Sigmoid colon (tissue), 7 donors: ENCODE data around the gene CORO2B. TPM values are rescaled to one million over a fixed set of nuclear protein-coding genes. Genes with fewer than 3 reads are reported as not detected.

Experiments
- DNase-seq: peaks from one replicate; pipeline ENCODE4 v3.0.0-alpha.2; 2019
- H3K27ac ChIP-seq, 4 donors: fragments of 200-600 bp; sonication (generic); one replicate each; pipeline ENCODE4 v1.5.1; 2016 to 2019; ENCODE audit warnings: mild to moderate bottlenecking in 1 of 4
- H3K27me3 ChIP-seq, 3 donors: fragments of 200-600 bp; sonication (generic); one replicate each; pipeline ENCODE4 v1.5.1; 2019; ENCODE audit warnings: mild to moderate bottlenecking in 1 of 3
- H3K36me3 ChIP-seq, 4 donors: fragments of 200-600 bp; sonication (generic); one replicate each; pipeline ENCODE4 v1.5.1; 2016 to 2019
- H3K4me1 ChIP-seq, 4 donors: fragments of 200-600 bp; sonication (generic); one replicate each; pipeline ENCODE4 v1.5.1; 2017 to 2019
- H3K4me3 ChIP-seq, 4 donors: fragments of 200-600 bp; sonication (generic); one replicate each; pipeline ENCODE4 v1.5.1; 2017 to 2019; ENCODE audit warnings: mild to moderate bottlenecking in 2 of 4, moderate library complexity in 1 of 4
- H3K9me3 ChIP-seq, 4 donors: fragments of 200-600 bp in 3 of 4; sonication (generic) in 3 of 4; one replicate each; pipeline versions ENCODE4 v1.5.1 to v1.6.1; 2013 to 2019
- EP300 ChIP-seq, 4 donors: sonication (generic); formaldehyde crosslinking; IDR thresholded peaks; one replicate each; pipeline ENCODE4 v1.6.1; 2017; ENCODE audit warnings: antibody characterized with exemption in 4 of 4
- POLR2A ChIP-seq, 2 donors: fragments of 450-650 bp; IDR thresholded peaks; one replicate each; pipeline ENCODE4 v1.6.1; 2016; ENCODE audit warnings: antibody characterized with exemption in 2 of 2, mild to moderate bottlenecking in 2 of 2, moderate library complexity in 2 of 2
- POLR2AphosphoS5 ChIP-seq, 4 donors: sonication (generic); formaldehyde crosslinking; IDR thresholded peaks; one replicate each; pipeline ENCODE4 v1.6.1; 2017; ENCODE audit warnings: antibody characterized with exemption in 4 of 4
- WGBS, 2 donors: extraction: QIAGEN DNeasy Blood & Tissue Kit; methylation state at CpG; one replicate each; pipeline ENCODE4 v1.1.7; 2013; 5-methylcytosine and 5-hydroxymethylcytosine counted together
- intact Hi-C: fragments of 100-400 bp; cut with DNase I; formaldehyde crosslinking; loops from one replicate; pipeline ENCODE4 v1.15.1; 2023
- polyA plus RNA-seq, 3 donors: library from polyadenylated mRNA; stranded (reverse); fragments of 200-250 nt; gene quantifications; one replicate each; pipeline ENCODE4 v1.2.3, GENCODE V29; 2013
- total RNA-seq, 4 donors: library from RNA; depleted of rRNA; stranded (reverse); fragments of >200 nt; gene quantifications; one replicate each; pipeline ENCODE4 v1.1.0, GENCODE V29; 2016
- TF ChIP-seq, protein P1 (sequence below), 4 experiments: fragments of 450-650 bp in 3 of 4; fragments of 200-600 bp in 1 of 4; IDR thresholded peaks; one replicate each; pipeline ENCODE4 v1.5.1; 2016 to 2019; ENCODE audit warnings: antibody characterized with exemption in 4 of 4, mild to moderate bottlenecking in 3 of 4, moderate library complexity in 2 of 4
- donor health status: healthy with polysubstance abuse.
- donor health status: Bipolar disorder and iron deficiency.
- donor health status: healthy.

The CORO2B gene
- total and polyA plus RNA-seq, 7 donors: 0.46 to 3.9 (median 3.1) TPM

DNA sequence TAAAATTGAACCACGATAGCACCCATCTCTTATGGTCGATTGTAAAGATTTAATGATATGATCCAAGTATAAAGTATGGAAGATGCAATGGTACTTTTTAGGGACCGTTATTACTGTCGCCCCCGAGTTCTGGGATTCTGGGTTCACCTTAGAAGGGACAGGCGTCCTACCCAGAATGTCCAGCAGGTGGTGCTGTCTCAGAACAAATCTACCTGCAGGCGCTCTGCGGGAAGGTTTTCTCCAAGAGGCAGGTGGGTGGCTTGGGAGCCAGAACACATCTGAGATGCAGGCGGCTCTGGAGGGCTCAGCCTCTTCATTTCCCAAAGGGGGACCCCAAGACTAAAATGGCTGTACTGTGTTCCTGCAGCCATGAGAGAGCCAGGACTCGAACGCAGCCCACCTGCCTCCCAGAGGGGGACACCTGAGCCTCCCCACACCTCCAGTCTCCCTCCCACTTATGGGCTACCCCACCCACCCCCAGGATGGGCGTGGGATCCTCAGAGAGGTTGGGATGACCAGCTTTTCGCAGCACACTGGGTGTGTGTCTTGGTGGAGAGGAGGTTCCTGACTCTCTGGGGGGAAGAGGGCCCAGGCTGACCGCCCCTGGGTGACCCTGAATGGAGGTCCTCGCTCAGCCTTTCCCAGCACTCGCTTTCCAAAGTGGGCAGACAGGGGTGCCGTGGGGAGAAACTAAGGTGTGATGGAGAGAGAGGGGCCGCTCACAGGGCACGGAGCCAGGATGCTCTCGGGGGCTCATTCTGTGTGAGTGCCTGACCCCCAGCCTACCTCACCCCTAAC is 28.1 kb upstream of the CORO2B start:
- no peak overlapping the region for H3K4me3 ChIP-seq
- TF ChIP-seq, protein P1, sequence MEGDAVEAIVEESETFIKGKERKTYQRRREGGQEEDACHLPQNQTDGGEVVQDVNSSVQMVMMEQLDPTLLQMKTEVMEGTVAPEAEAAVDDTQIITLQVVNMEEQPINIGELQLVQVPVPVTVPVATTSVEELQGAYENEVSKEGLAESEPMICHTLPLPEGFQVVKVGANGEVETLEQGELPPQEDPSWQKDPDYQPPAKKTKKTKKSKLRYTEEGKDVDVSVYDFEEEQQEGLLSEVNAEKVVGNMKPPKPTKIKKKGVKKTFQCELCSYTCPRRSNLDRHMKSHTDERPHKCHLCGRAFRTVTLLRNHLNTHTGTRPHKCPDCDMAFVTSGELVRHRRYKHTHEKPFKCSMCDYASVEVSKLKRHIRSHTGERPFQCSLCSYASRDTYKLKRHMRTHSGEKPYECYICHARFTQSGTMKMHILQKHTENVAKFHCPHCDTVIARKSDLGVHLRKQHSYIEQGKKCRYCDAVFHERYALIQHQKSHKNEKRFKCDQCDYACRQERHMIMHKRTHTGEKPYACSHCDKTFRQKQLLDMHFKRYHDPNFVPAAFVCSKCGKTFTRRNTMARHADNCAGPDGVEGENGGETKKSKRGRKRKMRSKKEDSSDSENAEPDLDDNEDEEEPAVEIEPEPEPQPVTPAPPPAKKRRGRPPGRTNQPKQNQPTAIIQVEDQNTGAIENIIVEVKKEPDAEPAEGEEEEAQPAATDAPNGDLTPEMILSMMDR (IDR thresholded peaks at IDR 0.05): peak; percentile 58 to 94 (median 76)
- no peak for TF ChIP-seq POLR2A (IDR thresholded peaks at IDR 0.05)
- 40 to 46% methylated on average over 20 of the region's 20 CpGs for WGBS, 2 donors
- DNase-seq: peak; percentile 84
- intact Hi-C loops: loop anchor here (5.0 kb wide), 2 partner anchors 243 to 377 kb away; no protein-coding TSS in a partner anchor
- H3K4me1 ChIP-seq: no peaks in the 10 kb centered on the region
- no peaks in the 10 kb centered on the region for H3K36me3 ChIP-seq
- H3K9me3 ChIP-seq: no peaks in the 10 kb centered on the region
- no peak overlapping the region for H3K27ac ChIP-seq
- peaks cover 0 to 13% (median 3%) of the 10 kb centered on the region in 3 donors for H3K27me3 ChIP-seq

DNA sequence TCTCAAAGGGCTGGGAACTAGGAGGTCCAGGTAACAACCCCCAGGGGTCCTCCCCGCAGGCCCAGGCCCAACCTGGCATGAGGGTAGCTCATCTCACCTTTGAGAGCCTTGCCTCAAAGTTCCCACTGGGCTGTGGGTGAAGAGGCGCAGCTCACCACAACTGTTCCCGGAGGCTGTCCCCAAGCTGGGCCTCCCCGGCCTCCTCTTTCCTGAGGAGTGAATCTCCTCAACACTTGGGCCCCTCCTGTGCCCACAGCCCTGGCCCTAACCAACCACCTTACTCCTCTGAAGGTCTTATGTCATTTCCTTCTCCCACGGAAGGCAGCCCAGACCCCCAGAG is 27.5 kb upstream of the CORO2B start:
- H3K4me1 ChIP-seq: no peaks in the 10 kb centered on the region
- H3K36me3 ChIP-seq: no peaks in the 10 kb centered on the region
- 71 to 77% methylated on average over 5 of the region's 5 CpGs for WGBS, 2 donors
- H3K4me3 ChIP-seq: no peak overlapping the region
- intact Hi-C loops: loop anchor here (5.0 kb wide), 2 partner anchors 244 to 376 kb away; no protein-coding TSS in a partner anchor
- H3K9me3 ChIP-seq: no peaks in the 10 kb centered on the region
- H3K27me3 ChIP-seq: peaks cover 0 to 13% (median 3%) of the 10 kb centered on the region in 3 donors
- no peak overlapping the region for H3K27ac ChIP-seq
- no peak for TF ChIP-seq POLR2AphosphoS5 (IDR thresholded peaks at IDR 0.05)
- no peak for TF ChIP-seq POLR2A (IDR thresholded peaks at IDR 0.05)
- TF ChIP-seq, protein P1 (IDR thresholded peaks at IDR 0.05): no peak
- no peak for TF ChIP-seq EP300 (IDR thresholded peaks at IDR 0.05)
- no peak for DNase-seq

DNA sequence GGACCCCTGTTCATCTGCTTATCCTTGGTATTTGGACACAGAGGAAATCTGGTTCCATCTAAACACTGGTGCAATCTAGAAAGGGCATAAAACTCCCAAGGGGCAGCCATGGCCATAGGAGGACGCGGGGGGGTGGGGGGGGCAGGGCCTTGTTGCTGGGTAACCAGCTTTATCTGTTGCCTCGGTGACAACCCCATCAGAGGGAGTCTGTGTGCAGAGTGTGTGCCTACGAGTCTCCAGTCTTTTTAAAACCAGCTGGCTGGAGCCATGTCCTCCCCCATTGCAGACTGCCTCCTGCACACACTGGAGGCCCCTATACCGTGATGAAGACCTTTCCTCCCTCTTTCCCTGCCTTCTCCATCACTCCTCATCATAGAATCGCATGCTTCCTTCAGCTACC is 26.4 kb upstream of the CORO2B start:
- intact Hi-C loops: loop anchor here (2.0 to 5.0 kb wide), 3 partner anchors 245 to 375 kb away; no protein-coding TSS in a partner anchor

DNA sequence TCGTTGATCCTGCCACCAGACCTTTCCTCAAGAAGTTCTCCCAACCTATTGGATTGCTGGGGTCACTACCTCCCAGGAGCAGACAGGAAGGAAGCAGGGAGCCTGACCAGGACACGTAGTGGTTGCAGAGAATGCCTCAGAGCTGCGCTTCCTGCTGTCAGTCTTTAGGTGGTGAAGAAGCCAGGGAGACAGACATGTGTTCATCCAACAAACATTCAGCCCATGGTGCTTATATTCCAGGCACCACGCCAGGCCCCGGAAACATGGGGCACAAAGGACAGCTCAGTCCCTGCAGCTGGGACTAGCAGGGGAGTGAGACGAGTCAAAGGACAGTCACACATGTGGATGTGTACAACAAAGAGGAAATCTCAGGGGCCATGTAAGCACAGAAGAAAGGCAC is 26.0 kb upstream of the CORO2B start:
- 30 to 58% methylated on average over 6 of the region's 6 CpGs for WGBS, 2 donors
- intact Hi-C loops: loop anchor here (2.0 to 5.0 kb wide), 3 partner anchors 245 to 375 kb away; no protein-coding TSS in a partner anchor
- H3K4me3 ChIP-seq: no peak overlapping the region
- TF ChIP-seq POLR2AphosphoS5 (IDR thresholded peaks at IDR 0.05) (no peak), POLR2A (IDR thresholded peaks at IDR 0.05) (no peak), EP300 (IDR thresholded peaks at IDR 0.05) (no peak)
- TF ChIP-seq, protein P1 (IDR thresholded peaks at IDR 0.05): no peak
- H3K4me1 ChIP-seq: no peaks in the 10 kb centered on the region
- H3K9me3 ChIP-seq: no peaks in the 10 kb centered on the region
- no peak overlapping the region for H3K27ac ChIP-seq
- H3K36me3 ChIP-seq: no peaks in the 10 kb centered on the region
- DNase-seq: no peak
- H3K27me3 ChIP-seq: peaks cover 0 to 15% (median 3%) of the 10 kb centered on the region in 3 donors

More for the DNA sequence above, 26.4 kb upstream of the CORO2B start:
- 47 to 68% methylated on average over 6 of the region's 6 CpGs for WGBS, 2 donors
- no peak overlapping the region for H3K27ac ChIP-seq
- H3K27me3 ChIP-seq: peaks cover 0 to 13% (median 3%) of the 10 kb centered on the region in 3 donors
- DNase-seq: no peak
- H3K36me3 ChIP-seq: no peaks in the 10 kb centered on the region
- TF ChIP-seq POLR2A (IDR thresholded peaks at IDR 0.05): no peak
- TF ChIP-seq EP300 (IDR thresholded peaks at IDR 0.05): no peak
- no peak for TF ChIP-seq POLR2AphosphoS5 (IDR thresholded peaks at IDR 0.05)
- TF ChIP-seq, protein P1 (IDR thresholded peaks at IDR 0.05): no peak
- H3K9me3 ChIP-seq: no peaks in the 10 kb centered on the region
- no peaks in the 10 kb centered on the region for H3K4me1 ChIP-seq
- no peak overlapping the region for H3K4me3 ChIP-seq
